ENCODE data around the gene TMEM183A.

The TMEM183A gene

GRCh38 chr1:203072002-203072602 is 64.9 kb downstream of the TMEM183A start:
- Histone ChIP-seq H3K36me3 (ENCODE audit: control insufficient read depth, insufficient read depth, low read length) (no peaks in the 10 kb centered on the region), H3K4me2 (ENCODE audit: low read length) (no peak overlapping the region), H3K9ac (no peak overlapping the region), H3K27ac (no peak overlapping the region), H3K9me3 (ENCODE audit: control insufficient read depth, low read length) (no peaks in the 10 kb centered on the region), H3K4me3 (ENCODE audit: low read depth, low read length) (no peak overlapping the region), H3K4me1 (no peaks in the 10 kb centered on the region), H3K27me3 (ENCODE audit: control insufficient read depth, insufficient read depth, low read length) (no peaks in the 10 kb centered on the region), H3K79me2 (no peaks in the 10 kb centered on the region), H2AFZ (no peak overlapping the region)
- TF ChIP-seq CTCF (IDR thresholded peaks at IDR 0.05): no peak

GRCh38 chr1:203072911-203073310 is 65.7 kb downstream of the TMEM183A start:
- H3K36me3 ChIP-seq (ENCODE audit: control insufficient read depth, insufficient read depth, low read length): no peaks in the 10 kb centered on the region
- no peak overlapping the region for H2AFZ ChIP-seq
- H3K79me2 ChIP-seq: no peaks in the 10 kb centered on the region
- H3K27ac ChIP-seq: no peak overlapping the region
- no peaks in the 10 kb centered on the region for H3K27me3 ChIP-seq (ENCODE audit: control insufficient read depth, insufficient read depth, low read length)
- H3K9ac ChIP-seq: no peak overlapping the region
- no peak overlapping the region for H3K4me3 ChIP-seq (ENCODE audit: low read depth, low read length)
- no peaks in the 10 kb centered on the region for H3K4me1 ChIP-seq
- no peaks in the 10 kb centered on the region for H3K9me3 ChIP-seq (ENCODE audit: control insufficient read depth, low read length)
- no peak for TF ChIP-seq CTCF (IDR thresholded peaks at IDR 0.05)
- no peak overlapping the region for H3K4me2 ChIP-seq (ENCODE audit: low read length)

DNA sequence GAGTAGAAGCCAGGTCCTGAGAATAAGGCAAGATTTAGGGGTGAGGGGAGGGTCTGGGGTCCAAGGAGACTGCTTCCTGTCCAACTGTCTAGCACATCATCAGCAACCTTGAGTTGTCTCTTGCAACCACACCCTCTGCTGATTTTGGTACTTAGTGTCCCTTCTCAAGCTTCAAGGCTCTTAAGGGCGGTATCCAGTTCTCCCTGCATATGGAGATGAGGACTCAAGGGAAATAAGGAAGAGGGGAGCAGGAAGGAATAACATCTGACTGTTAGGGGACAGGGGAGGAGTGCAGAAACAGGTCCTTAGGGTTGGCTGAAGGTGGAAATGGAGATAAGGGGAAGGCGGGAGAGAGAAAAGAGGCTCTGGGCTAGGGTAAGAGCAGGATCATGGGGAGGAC is 66.3 kb downstream of the TMEM183A start:
- Histone ChIP-seq H3K79me2 (no peaks in the 10 kb centered on the region), H3K9me3 (ENCODE audit: control insufficient read depth, low read length) (no peaks in the 10 kb centered on the region), H3K27ac (no peak overlapping the region), H3K4me2 (ENCODE audit: low read length) (no peak overlapping the region), H3K36me3 (ENCODE audit: control insufficient read depth, insufficient read depth, low read length) (no peaks in the 10 kb centered on the region), H3K9ac (no peak overlapping the region), H3K4me1 (no peaks in the 10 kb centered on the region), H3K4me3 (ENCODE audit: low read depth, low read length) (no peak overlapping the region), H3K27me3 (ENCODE audit: control insufficient read depth, insufficient read depth, low read length) (no peaks in the 10 kb centered on the region), H2AFZ (no peak overlapping the region)
- TF ChIP-seq CTCF (IDR thresholded peaks at IDR 0.05): no peak

Measured in parathyroid adenoma (tissue), 2 donors.